ENCODE data around the gene SLC22A16. TPM values are rescaled to one million over a fixed set of nuclear protein-coding genes. Genes with fewer than 3 reads are reported as not detected.

SLC22A16 gene
- total and polyA plus RNA-seq, 9 donors: 0.15 to 3.6 (median 0.42) TPM; not detected in 3

- DNase-seq: no peak
- WGBS, 3 donors: 23 to 28% (median 25%) methylated on average over 5 of the region's 5 CpGs
- intact Hi-C loops (cut with DNase I): loop anchor here in 1 of 4 donors (5.0 kb wide), 1 partner anchor 343 kb away; no protein-coding TSS in a partner anchor
Observed at GRCh38 chr6:110439356-110439755, 37.1 kb downstream of the SLC22A16 start.

GRCh38 chr6:110434961-110435602 is 41.3 kb downstream of the SLC22A16 start:
- Histone ChIP-seq H3K4me3 (no peak overlapping the region), H3K36me3 (no peaks in the 10 kb centered on the region), H3K4me1 (ENCODE audit: insufficient read depth) (no peaks in the 10 kb centered on the region), H3K27me3 (no peaks in the 10 kb centered on the region), H3K9me3 (no peaks in the 10 kb centered on the region), H3K27ac (no peak overlapping the region)
- no peak for DNase-seq
- intact Hi-C loops (cut with DNase I): loop anchor here in 1 of 4 donors (5.0 kb wide), 1 partner anchor 347 kb away; no protein-coding TSS in a partner anchor
- TF ChIP-seq EP300 (IDR thresholded peaks at IDR 0.05): no peak
- TF ChIP-seq CTCF (IDR thresholded peaks at IDR 0.05): no peak
- TF ChIP-seq POLR2A (IDR thresholded peaks at IDR 0.05): no peak
- 90 to 91% (median 90%) methylated on average over 7 of the region's 7 CpGs for WGBS, 3 donors

More at GRCh38 chr6:110439356-110439755, 37.1 kb downstream of the SLC22A16 start:
- TF ChIP-seq POLR2A (IDR thresholded peaks at IDR 0.05): no peak
- no peak for TF ChIP-seq EP300 (IDR thresholded peaks at IDR 0.05)
- no peak for TF ChIP-seq CTCF (IDR thresholded peaks at IDR 0.05)
- Histone ChIP-seq H3K4me3 (no peak overlapping the region), H3K27me3 (no peaks in the 10 kb centered on the region), H3K9me3 (no peaks in the 10 kb centered on the region), H3K4me1 (ENCODE audit: insufficient read depth) (no peaks in the 10 kb centered on the region), H3K36me3 (no peaks in the 10 kb centered on the region), H3K27ac (no peak overlapping the region)

GRCh38 chr6:110432285-110432900 is 44.0 kb downstream of the SLC22A16 start:
- Histone ChIP-seq H3K4me1 (ENCODE audit: insufficient read depth) (no peaks in the 10 kb centered on the region), H3K9me3 (no peaks in the 10 kb centered on the region), H3K4me3 (no peak overlapping the region), H3K27ac (no peak overlapping the region), H3K36me3 (no peaks in the 10 kb centered on the region), H3K27me3 (no peaks in the 10 kb centered on the region)
- no peak for DNase-seq
- intact Hi-C loops (cut with DNase I): no loop called here
- no peak for TF ChIP-seq POLR2A (IDR thresholded peaks at IDR 0.05)
- no peak for TF ChIP-seq CTCF (IDR thresholded peaks at IDR 0.05)
- no peak for TF ChIP-seq EP300 (IDR thresholded peaks at IDR 0.05)
- 71 to 86% (median 77%) methylated on average over 3 of the region's 3 CpGs for WGBS, 3 donors

- H3K4me1 ChIP-seq (ENCODE audit: insufficient read depth): no peaks in the 10 kb centered on the region
- no peak for DNase-seq
- no peaks in the 10 kb centered on the region for H3K9me3 ChIP-seq
- H3K27me3 ChIP-seq: no peaks in the 10 kb centered on the region
- H3K36me3 ChIP-seq: no peaks in the 10 kb centered on the region
- WGBS, 3 donors: 87 to 91% (median 88%) methylated on average over 4 of the region's 4 CpGs
- no peak for TF ChIP-seq POLR2A (IDR thresholded peaks at IDR 0.05)
- no peak for TF ChIP-seq EP300 (IDR thresholded peaks at IDR 0.05)
- TF ChIP-seq CTCF (IDR thresholded peaks at IDR 0.05): no peak
- H3K4me3 ChIP-seq: no peak overlapping the region
- no peak overlapping the region for H3K27ac ChIP-seq
- intact Hi-C loops (cut with DNase I): no loop called here
Observed at GRCh38 chr6:110430741-110431140, 45.7 kb downstream of the SLC22A16 start.
